CD4-positive, alpha-beta T cell (primary cell): Measurements from ENCODE around the gene CDK6. TPM values are rescaled to one million over a fixed set of nuclear protein-coding genes. Genes with fewer than 3 reads are reported as not detected.
"Not testable (repeated sequence)": the region's sequence is repeated elsewhere in the genome, so short reads cannot be mapped to it uniquely, and the experiment has no call there.

Source experiments
- ATAC-seq: fragments of 200-7000 bp; cut with Tn5 transposase; one replicate; pipeline ENCODE4 v1.10.0; 2022; ENCODE audit warnings: mild to moderate bottlenecking; ENCODE audit not compliant: poor library complexity
- CTCF ChIA-PET: fragments of 350-600 bp; sonication (Branson Sonifier 250); formaldehyde crosslinking; loops from one replicate; lab custom pipeline; 2021; ENCODE audit warnings: antibody characterized with exemption, inconsistent platforms; lab: Charles Lee
- POLR2A ChIA-PET: fragments of 350-600 bp; sonication (Branson Sonifier 250); formaldehyde crosslinking; loops from one replicate; lab custom pipeline; 2021; ENCODE audit warnings: antibody characterized with exemption, inconsistent platforms; lab: Charles Lee
- DNase-seq, 14 experiments: peaks; one replicate each; pipeline ENCODE4 v3.0.0-alpha.2; 2013 to 2020; ENCODE audit warnings: mixed read lengths in 2 of 14
- H3K27ac ChIP-seq, 2 donors: one replicate each; pipeline versions ENCODE4 v1.5.1 to v1.7.0; 2013; ENCODE audit warnings: low read length in 2 of 2, low read depth in 1 of 2, mild to moderate bottlenecking in 1 of 2
- H3K27me3 ChIP-seq, 2 experiments: 1 replicate in 1 of 2; 2 replicates in 1 of 2; pipeline versions ENCODE4 v1.6.1 to v1.7.0; 2013; ENCODE audit warnings: low read length in 2 of 2, control low read depth in 1 of 2, mild to moderate bottlenecking in 1 of 2, moderate library complexity in 1 of 2; ENCODE audit not compliant: insufficient read depth in 2 of 2, control insufficient read depth in 1 of 2
- H3K36me3 ChIP-seq: one replicate; pipeline ENCODE4 v1.6.1; 2013; ENCODE audit warnings: low read length, control low read depth; ENCODE audit not compliant: insufficient read depth
- H3K4me1 ChIP-seq: one replicate; pipeline ENCODE4 v1.6.1; 2013; ENCODE audit warnings: low read length, control low read depth; ENCODE audit not compliant: insufficient read depth
- H3K4me3 ChIP-seq: one replicate; pipeline ENCODE4 v1.5.1; 2013; ENCODE audit warnings: mild to moderate bottlenecking, low read length, moderate library complexity
- H3K9me3 ChIP-seq, 2 experiments: 1 replicate in 1 of 2; 2 replicates in 1 of 2; pipeline versions ENCODE4 v1.6.1 to v1.7.0; 2013; ENCODE audit warnings: low read length in 2 of 2, mild to moderate bottlenecking in 2 of 2, control low read depth in 1 of 2, moderate library complexity in 1 of 2; ENCODE audit not compliant: control insufficient read depth in 1 of 2, insufficient read depth in 1 of 2
- H3K27ac Mint-ChIP-seq: one replicate; pipeline ENCODE4 v1.8.0; 2020; ENCODE audit warnings: mixed read lengths
- H3K27me3 Mint-ChIP-seq: one replicate; pipeline ENCODE4 v1.8.0; 2021; ENCODE audit warnings: mixed read lengths
- H3K36me3 Mint-ChIP-seq: one replicate; pipeline ENCODE4 v1.8.0; 2021; ENCODE audit warnings: low read depth, mixed read lengths
- H3K4me1 Mint-ChIP-seq: one replicate; pipeline ENCODE4 v1.8.0; 2021; ENCODE audit warnings: low read depth, mixed read lengths
- H3K4me3 Mint-ChIP-seq: one replicate; pipeline ENCODE4 v1.8.0; 2020; ENCODE audit warnings: mild to moderate bottlenecking, mixed read lengths
- H3K9me3 Mint-ChIP-seq: one replicate; pipeline ENCODE4 v1.8.0; 2020; ENCODE audit warnings: mixed read lengths
- intact Hi-C, 2 experiments: fragments of 100-400 bp; cut with DNase I in 1 of 2; cut with micrococcal nuclease in 1 of 2; formaldehyde crosslinking; loops; one replicate each; pipeline versions ENCODE4 v1.15.1 to v1.9.0; 2023 to 2025; cut with DNase I, micrococcal nuclease
- total RNA-seq, 174 experiments: library from RNA in 2 of 174; stranded (reverse) in 2 of 174; gene quantifications; one replicate each; pipeline ENCODE4 v1.2.3 and lab custom pipeline; 2021 to 2026
- TF ChIP-seq, protein P1 (sequence below): fragments of 200-600 bp; IDR thresholded peaks from one replicate; pipeline ENCODE4 v1.8.0; 2022; ENCODE audit warnings: antibody characterized with exemption, mild to moderate bottlenecking

The CDK6 gene
- total RNA-seq, 2 experiments from 2014 or later = 13.0 to 13.7 TPM

DNA sequence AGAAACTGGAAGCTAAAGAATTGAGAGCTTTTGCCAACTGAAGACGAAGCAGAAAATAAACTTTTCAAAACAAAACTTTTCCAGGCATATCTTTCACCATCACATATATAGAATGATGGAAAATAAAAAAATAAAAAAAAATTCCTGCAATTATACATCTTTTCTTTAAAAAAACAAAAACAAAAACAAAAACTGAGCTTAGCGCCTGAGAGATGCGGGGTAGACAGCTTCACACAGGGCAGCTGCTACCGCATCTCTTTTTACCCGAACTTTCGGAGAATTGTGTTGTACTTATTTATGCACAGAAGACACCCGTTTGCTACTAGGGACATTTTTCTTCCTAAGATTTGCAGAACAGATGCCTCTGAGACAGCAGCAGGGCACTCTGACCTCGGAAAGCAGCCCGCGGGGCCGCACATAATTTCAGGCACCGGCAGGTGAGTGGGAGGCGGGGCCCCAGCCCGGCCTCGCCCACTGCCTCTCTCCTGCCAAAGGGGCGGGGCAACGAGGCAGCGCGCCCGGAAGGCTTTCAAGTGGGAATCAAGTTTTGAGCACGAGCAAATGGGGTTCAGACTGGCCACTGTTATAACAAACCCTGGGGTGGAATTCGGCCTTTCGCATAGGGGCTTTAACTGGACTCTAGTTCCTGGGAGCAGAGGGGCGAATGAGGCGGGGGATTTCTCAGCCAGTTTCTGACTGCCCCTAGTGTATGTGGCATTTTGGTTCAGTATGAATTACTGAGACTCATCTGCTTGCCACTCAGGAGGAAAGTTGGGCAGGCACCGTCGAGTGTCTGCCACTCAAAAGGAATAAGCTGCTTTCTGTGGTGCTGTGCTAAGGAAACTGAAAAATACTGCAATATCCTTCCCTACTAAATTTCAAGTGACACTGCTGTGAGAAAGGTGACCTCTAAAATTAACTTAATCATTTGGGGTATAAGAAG is 227.7 kb downstream of the CDK6 start:
- CTCF ChIA-PET = interaction anchor here (1.7 kb wide), 1 partner anchor 80 kb away, joined by 4 read pairs; the partner anchor contains the start of genes PEX1 and RBM48
- TF ChIP-seq, protein P1, sequence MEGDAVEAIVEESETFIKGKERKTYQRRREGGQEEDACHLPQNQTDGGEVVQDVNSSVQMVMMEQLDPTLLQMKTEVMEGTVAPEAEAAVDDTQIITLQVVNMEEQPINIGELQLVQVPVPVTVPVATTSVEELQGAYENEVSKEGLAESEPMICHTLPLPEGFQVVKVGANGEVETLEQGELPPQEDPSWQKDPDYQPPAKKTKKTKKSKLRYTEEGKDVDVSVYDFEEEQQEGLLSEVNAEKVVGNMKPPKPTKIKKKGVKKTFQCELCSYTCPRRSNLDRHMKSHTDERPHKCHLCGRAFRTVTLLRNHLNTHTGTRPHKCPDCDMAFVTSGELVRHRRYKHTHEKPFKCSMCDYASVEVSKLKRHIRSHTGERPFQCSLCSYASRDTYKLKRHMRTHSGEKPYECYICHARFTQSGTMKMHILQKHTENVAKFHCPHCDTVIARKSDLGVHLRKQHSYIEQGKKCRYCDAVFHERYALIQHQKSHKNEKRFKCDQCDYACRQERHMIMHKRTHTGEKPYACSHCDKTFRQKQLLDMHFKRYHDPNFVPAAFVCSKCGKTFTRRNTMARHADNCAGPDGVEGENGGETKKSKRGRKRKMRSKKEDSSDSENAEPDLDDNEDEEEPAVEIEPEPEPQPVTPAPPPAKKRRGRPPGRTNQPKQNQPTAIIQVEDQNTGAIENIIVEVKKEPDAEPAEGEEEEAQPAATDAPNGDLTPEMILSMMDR = no peak
- ATAC-seq (no peak), DNase-seq (no peak)
- Histone ChIP-seq H3K9me3 (no peaks in the 10 kb centered on the region), H3K4me1 (no peaks in the 10 kb centered on the region), H3K36me3 (peaks cover 4% of the 10 kb centered on the region), H3K4me3 (no peak overlapping the region), H3K27ac (no peak overlapping the region), H3K27me3 (no peaks in the 10 kb centered on the region)
- Mint-ChIP-seq H3K9me3 (no peaks in the 10 kb centered on the region), H3K36me3 (peaks cover 1% of the 10 kb centered on the region), H3K4me1 (peaks cover 6% of the 10 kb centered on the region), H3K4me3 (no peak overlapping the region), H3K27me3 (no peaks in the 10 kb centered on the region), H3K27ac (no peak overlapping the region)
- intact Hi-C loops = no loop called here
- POLR2A ChIA-PET = interaction anchor here (0.6 kb wide), 1 partner anchor 1913 kb away, joined by 3 read pairs; no protein-coding TSS in a partner anchor

DNA sequence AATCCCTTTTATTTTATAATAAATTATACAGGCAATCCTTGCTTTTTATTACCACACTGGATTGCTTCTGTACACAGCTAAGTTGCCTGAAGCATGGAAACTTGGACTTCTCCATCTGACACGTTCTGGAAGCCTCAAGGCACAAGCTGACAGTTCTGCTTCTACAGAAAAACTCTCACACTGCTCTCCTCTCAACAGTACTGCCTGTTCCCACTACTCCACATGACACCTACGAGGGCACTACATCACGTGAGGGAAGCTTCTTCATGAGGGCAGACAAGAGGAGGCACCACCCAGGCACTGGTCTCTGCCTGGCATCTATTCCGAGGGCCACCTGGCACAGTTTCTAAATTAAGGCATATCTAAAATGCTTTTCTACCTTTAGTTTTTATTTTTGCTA is 229.4 kb downstream of the CDK6 start:
- Mint-ChIP-seq H3K9me3 (no peaks in the 10 kb centered on the region), H3K27me3 (no peaks in the 10 kb centered on the region), H3K4me3 (no peak overlapping the region), H3K27ac (no peak overlapping the region), H3K36me3 (no peaks in the 10 kb centered on the region), H3K4me1 (peaks cover 6% of the 10 kb centered on the region)
- intact Hi-C loops = no loop called here
- no peaks in the 10 kb centered on the region for H3K4me1 ChIP-seq
- no peak for DNase-seq
- H3K9me3 ChIP-seq = no peaks in the 10 kb centered on the region
- TF ChIP-seq, protein P1 = no peak
- no peak overlapping the region for H3K4me3 ChIP-seq
- ATAC-seq = no peak
- CTCF ChIA-PET = interaction anchor here (0.7 kb wide), 1 partner anchor 108 kb away, joined by 3 read pairs; no protein-coding TSS in a partner anchor
- peaks cover 4% of the 10 kb centered on the region for H3K36me3 ChIP-seq
- no peak overlapping the region for H3K27ac ChIP-seq
- POLR2A ChIA-PET = no interaction called here
- H3K27me3 ChIP-seq = no peaks in the 10 kb centered on the region

DNA sequence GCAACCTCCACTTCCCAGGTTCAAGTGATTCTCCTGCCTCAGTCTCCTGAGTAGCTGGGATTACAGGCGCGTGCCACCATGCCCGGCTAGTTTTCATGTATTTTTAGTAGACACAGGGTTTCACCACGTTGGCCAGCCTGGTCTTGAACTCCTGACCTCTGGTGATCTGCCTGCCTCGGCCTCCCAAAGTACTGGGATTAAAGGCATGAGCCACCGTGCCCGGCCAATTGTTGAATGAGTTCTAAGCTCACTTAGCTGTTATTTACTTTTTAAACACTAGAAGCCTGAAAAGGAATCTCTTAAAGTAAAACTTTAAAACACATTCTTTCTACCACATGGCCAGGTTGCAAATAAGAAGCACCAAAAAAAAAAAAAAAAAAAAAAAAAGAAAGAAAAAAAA is 231.9 kb downstream of the CDK6 start:
- DNase-seq, H3K9me3 ChIP-seq, H3K27me3 Mint-ChIP-seq, H3K4me3 ChIP-seq, H3K4me1 ChIP-seq, H3K36me3 Mint-ChIP-seq, H3K27ac Mint-ChIP-seq, H3K4me3 Mint-ChIP-seq, H3K36me3 ChIP-seq, ATAC-seq, H3K4me1 Mint-ChIP-seq, H3K27me3 ChIP-seq, intact Hi-C loops, H3K27ac ChIP-seq, POLR2A ChIA-PET, H3K9me3 Mint-ChIP-seq: not testable (repeated sequence)
- CTCF ChIA-PET = interaction anchor here (0.7 kb wide), 1 partner anchor 16 kb away, joined by 3 read pairs; no protein-coding TSS in a partner anchor
